Fibroblast of skin of scalp (primary cell): ENCODE data around the gene ZFP36L2.

Source experiments
- DNase-seq: peaks from one replicate; pipeline ENCODE4 v3.0.0-alpha.2; 2013

ZFP36L2 gene

DNA sequence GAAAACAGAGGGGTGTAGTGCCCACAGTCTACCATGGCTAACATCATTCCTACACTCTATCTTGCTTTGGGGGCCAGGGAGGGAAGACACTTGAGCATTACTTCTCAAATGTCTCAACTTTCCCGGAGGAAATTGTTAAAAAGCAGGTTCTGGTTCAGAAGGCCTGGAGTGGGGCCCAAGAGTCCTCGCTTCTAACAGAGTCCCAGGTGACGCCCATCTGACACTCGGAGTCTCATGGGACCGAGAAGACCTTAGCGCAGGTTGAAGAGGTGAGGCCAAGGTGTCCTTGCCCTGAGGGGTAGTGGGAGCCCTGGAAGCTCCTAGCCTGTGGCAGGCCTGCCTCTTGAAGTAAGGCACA, 40.1 kb downstream of the ZFP36L2 start:
- no peak for DNase-seq

DNA sequence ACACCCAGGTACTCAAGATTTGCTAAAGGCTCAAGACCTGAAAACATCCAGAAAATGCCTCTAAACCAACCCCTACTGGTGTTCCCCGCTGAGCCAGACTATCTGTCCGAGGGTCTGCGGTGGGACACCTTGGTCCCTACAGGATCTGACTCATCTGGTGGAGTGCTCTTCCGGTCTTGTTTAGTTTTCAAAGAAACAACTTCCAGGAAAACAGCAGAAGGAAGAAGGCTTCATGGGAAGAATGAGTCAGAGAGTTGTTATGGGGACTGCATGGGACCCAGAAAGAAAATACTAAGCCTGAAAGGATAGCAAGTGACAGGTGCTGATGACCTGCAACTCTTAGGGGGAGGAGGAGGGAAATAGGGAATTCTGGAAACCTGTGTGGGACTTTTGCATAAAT, 41.3 kb downstream of the ZFP36L2 start:
- no peak for DNase-seq

DNA sequence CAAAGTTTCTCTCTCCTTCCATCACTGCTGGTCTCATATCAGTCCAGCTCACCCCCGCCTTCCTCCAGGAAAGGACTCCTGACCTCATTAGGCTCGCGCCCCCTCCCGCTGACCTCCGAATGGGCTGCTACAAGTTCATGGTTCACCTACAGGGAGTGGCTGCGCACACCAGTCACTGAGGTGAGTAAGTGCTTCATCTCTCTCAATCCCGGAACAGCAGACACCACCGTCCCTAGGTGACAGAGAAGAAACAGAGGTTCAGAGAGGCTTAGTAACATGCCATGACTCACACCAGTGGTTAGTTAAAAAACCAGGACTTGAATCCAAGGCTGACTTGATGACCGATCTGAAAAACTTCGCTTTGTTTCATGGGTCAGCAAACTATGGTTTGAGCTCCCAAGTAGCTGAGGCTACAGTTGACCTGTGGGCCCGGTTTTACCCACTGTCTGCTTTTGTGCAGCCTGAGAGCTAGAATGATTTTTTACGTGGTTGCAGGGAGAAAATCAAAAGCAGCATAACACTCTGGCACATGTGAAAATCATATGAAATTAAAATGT, 42.0 kb downstream of the ZFP36L2 start:
- peak; percentile 52 for DNase-seq

DNA sequence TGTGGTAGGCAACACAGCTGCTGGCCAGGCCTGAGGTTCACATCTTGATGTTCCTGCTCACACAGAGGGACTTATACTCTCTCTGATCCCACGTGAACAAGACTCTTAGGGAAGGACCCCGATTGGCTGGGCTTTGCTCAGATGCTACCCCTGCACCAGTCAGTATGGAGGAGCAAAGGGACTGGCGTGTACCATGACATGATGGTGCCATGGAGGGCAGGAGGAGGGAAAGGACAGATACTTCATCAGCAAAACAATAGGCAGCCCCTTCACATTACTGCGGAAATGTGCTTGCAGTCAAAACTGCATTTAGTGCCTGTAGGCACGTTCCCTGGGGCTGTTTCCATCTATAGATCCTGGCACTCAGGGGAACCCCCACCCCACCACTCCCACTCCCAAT, 42.7 kb downstream of the ZFP36L2 start:
- DNase-seq, result no peak

DNA sequence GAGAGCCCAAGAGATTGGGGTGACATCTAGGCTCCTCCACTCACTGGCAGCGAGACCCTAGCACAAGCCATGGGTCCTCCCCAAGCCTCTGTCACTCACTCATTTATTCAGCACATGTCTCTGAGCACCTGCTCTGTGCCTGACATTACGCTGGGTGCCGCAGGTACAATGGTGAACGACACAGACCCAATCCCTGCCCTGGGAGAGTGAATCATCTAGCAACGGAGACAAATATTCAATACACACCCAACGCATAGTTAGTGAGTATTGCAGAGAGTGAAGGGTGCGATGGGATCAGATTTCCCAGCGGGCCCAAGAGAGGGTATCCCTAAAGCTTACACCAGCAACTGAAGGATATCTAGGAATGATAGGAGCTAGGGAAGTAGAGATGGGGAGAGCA, 45.5 kb downstream of the ZFP36L2 start:
- no peak for DNase-seq

DNA sequence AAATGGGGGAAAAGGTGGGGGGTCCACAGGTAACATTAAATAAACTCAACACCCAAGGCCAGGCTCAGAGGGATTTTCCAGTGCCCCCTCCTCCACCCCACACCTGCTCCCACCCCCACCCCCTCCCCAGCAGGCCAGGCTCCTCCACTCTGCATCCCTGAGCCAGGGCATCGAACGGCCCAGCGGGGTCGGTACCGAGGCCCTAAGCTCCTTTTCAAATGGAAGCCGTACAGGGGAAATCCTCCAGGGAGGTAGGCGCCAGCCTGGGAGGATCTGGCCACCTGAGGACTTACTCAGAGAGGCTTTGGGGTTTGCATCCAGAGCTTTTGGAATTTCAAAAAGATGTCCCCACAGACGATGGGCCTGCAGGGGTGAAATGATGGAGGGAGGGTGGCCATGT, 46.5 kb downstream of the ZFP36L2 start:
- no peak for DNase-seq

DNA sequence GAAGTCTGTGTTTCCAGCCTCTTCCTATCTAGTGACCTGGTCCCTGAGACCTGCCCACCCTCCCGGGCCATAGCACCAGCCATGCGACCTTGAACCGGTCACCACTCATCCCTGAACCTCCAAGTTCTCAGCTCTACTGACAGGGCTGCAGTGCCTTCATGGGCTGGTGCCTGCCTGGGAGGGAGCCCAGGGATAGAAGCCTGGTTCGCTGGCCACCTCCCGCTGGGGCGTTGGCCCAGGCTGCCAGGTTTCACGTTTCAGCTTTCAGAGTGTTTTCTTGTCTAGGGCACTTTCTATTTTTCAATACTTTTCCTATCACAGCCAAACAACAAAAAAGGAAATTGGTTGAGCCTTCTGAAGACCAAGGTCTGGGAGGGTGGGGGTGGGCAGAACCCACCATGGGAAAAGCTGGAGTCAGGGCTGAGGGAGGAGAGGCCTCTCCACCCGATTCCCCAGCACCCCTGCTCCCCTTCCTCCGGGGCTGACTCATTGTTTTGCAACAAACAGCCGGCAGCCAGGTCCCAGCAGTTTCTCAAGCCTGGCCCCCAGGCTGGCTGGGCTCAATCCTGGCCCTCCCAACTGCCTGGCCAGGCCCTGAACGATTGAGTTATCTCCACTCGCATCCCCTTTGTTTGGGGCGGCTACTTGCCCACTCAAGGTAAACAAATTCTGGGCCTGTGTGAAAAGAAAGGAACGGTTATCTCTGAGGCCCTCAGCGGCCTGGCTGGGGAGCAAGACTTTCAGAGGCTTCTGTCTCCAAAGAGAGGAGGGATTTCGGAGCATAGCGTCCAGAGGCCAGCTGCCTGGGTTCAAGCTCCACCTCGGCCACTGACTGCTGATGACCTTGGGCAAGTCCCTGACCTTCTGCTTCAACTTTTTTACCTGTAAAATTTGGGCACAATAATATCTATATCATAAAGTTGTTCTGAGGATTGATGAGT, 47.5 kb downstream of the ZFP36L2 start:
- DNase-seq, result peak; percentile 83

DNA sequence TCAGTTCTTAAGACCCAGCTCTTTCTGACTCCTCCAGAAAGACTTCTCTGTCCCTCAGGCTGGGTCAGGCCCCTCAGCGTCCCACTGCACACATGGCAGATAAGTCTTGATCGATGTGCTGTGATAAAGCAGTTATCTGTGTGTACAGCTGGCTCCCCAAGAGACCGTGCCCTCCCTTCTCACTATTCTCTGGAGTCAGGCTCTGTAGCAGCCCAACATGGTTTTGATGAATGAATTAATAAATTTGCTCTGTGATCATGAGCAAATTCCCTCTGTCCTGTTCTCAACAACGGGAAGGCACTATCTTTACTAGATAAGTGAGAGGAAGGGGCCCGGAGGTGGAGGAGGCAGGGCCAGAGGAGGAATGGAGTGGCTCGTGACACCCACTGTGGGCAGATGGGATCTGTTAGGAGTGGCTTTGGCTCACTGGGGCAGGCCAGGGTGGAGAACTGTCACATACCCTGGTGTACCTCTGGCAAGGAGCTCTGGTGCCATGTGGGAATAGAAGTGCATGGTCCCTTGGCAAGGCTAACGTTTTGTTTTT, 48.3 kb downstream of the ZFP36L2 start:
- no peak for DNase-seq

DNA sequence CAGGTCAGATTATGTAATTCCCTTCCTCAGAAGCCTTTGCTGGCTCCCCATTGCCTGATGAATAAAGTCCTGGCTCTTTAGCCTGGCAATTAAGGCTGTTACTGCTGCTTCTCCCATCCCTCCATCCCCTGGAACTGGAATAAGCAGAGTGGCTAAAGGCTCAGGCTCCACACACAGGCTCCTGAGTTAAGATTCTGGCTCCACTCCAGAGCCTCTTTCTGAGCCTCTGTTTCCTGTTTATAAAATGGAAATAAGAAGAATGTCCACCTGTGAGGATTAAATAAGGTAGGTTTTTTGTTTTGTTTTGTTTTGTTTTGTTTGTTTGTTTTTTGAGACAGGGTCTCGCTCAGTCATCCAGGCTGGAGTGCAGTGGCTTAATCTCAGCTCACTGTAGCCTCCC, 50.0 kb downstream of the ZFP36L2 start:
- DNase-seq, result no peak

DNA sequence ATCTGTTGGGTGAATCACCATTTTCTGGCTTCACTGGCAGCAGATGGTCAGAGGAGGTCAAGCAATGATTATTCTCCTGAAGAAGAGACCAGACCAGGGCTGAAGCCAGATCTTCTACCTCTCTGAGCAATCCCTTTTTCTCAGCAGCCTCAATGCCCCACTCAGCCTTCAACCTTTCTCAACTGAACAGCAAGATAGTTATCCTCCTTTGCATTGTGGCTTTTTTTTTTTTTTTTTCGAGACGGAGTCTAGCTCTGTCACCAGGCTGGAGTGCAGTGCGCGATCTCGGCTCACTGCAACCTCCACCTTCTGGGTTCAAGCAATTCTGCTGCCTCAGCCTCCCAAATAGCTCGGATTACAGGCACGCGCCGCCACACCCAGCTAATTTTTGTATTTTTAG, 50.5 kb downstream of the ZFP36L2 start:
- DNase-seq, result no peak

DNA sequence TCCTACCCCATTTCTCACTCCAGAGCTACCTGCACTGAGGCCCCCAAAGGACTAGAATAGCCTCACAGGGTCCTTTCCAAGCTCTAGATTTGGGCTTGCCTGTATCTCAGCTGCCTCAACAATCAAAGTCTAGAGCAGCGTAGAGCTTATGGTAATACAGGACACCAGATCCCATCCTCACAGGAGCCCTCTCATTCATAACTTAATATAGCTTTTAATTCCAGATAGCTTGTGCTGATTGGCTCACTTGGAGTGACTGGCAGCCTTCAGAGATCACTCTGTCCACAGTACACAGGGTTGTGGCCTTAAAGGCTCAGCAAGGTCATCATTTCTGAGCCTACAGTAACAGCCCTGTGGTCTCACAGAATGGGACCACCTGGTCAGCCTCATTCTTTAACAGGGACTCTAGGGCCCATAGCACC, 51.4 kb downstream of the ZFP36L2 start:
- peak; percentile 31 for DNase-seq

DNA sequence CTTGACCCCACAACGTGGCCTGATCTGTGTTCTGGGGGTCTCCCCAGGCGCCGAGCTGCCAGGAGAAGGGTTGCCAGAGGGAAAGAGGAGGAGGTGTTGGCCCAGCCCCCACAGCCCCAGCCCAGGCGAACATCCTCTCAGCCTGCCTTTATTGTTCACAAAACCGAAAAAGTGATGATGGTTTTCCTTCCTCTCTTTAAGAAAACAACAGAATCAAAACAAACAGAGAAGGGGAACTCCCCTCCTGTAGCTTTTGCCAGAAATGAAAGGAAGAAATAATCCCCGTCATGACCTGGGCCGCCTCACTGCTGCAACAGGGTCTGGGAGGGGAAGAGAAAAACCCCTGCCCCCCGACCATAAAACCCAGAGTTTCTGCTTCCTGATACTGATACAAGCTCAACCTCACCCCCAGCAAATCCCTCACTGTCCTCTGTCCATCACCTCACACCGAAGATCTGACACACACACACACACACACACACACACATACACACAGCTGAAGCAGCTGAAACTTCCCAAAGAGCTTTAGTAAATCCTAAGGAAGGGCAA, 52.0 kb downstream of the ZFP36L2 start:
- no peak for DNase-seq
